DMS53 (cell line): ENCODE measurements around the gene FBXO7.
"Not testable (repeated sequence)": the region's sequence is repeated elsewhere in the genome, so short reads cannot be mapped to it uniquely, and the experiment has no call there.

Source experiments
- DNase-seq: peaks from one replicate; lab custom pipeline; 2025; lab: John Stamatoyannopoulos, UW

FBXO7 gene

GRCh38 chr22:32474635-32475467 lies at the start of gene FBXO7:
Gene FBXO7, plus strand, starts transcription at chr22:32474811. Its CDS starts 192 bp downstream, at chr22:32475003.
- DNase-seq, result peak; percentile 86

GRCh38 chr22:32426881-32427280 lies 47.7 kb upstream of the FBXO7 start:
- DNase-seq, result no peak

- no peak for DNase-seq
These were observed 44.3 kb upstream of the FBXO7 start for GRCh38 chr22:32430352-32430751.

GRCh38 chr22:32444068-32444467 lies 30.5 kb upstream of the FBXO7 start:
- peak; percentile 54 for DNase-seq

GRCh38 chr22:32446321-32446720 lies 28.3 kb upstream of the FBXO7 start:
- DNase-seq, result no peak

GRCh38 chr22:32448980-32449379 lies 25.6 kb upstream of the FBXO7 start:
- DNase-seq, result peak; percentile 9

- no peak for DNase-seq
These were observed 17.6 kb upstream of the FBXO7 start for GRCh38 chr22:32457031-32457430.

GRCh38 chr22:32462452-32462851 lies 12.2 kb upstream of the FBXO7 start:
- DNase-seq, result no peak

GRCh38 chr22:32465661-32466060 lies 8.9 kb upstream of the FBXO7 start:
- no peak for DNase-seq

- no peak for DNase-seq
These were observed 8.1 kb upstream of the FBXO7 start for GRCh38 chr22:32466496-32466895.

- peak; percentile 35 for DNase-seq
These were observed 4.8 kb upstream of the FBXO7 start for GRCh38 chr22:32469799-32470212.

GRCh38 chr22:32473388-32473952 lies 1.1 kb upstream of the FBXO7 start:
- peak; percentile 64 for DNase-seq

- peak; percentile 29 for DNase-seq
These were observed 928 bp downstream of the FBXO7 start for GRCh38 chr22:32475468-32476010.

- peak; percentile 17 for DNase-seq
These were observed 1.9 kb downstream of the FBXO7 start for GRCh38 chr22:32476281-32477195.

- no peak for DNase-seq
These were observed 3.0 kb downstream of the FBXO7 start for GRCh38 chr22:32477596-32477995.

- DNase-seq, result not testable (repeated sequence)
These were observed 3.9 kb downstream of the FBXO7 start for GRCh38 chr22:32478552-32478951.

GRCh38 chr22:32478994-32479393 lies 4.4 kb downstream of the FBXO7 start:
- no peak for DNase-seq

- no peak for DNase-seq
These were observed 5.6 kb downstream of the FBXO7 start for GRCh38 chr22:32480238-32480637.

- no peak for DNase-seq
These were observed 8.1 kb downstream of the FBXO7 start for GRCh38 chr22:32482708-32483107.

GRCh38 chr22:32486656-32487390 lies 12.2 kb downstream of the FBXO7 start:
- no peak for DNase-seq

- no peak for DNase-seq
These were observed 12.8 kb downstream of the FBXO7 start for GRCh38 chr22:32487461-32487860.
